ENCODE results near the gene BMP8A.
A peak's percentile ranks its signal among the peaks of the same experiment; 100 is the strongest.
"Not testable (repeated sequence)": the region's sequence is repeated elsewhere in the genome, so short reads cannot be mapped to it uniquely, and the experiment has no call there.

BMP8A gene

GRCh38 chr1:39491146-39491921 lies at the start of gene BMP8A:
Gene BMP8A (plus strand): TSS chr1:39491636. CDS start chr1:39491992, 356 bp downstream.
- no peak for DNase-seq (ENCODE audit: low spot score)

GRCh38 chr1:39441797-39442196 lies 49.6 kb upstream of the BMP8A start:
- DNase-seq (ENCODE audit: low spot score) = no peak

- DNase-seq (ENCODE audit: low spot score) = no peak
Measured at GRCh38 chr1:39445573-39445972, 45.9 kb upstream of the BMP8A start.

- DNase-seq (ENCODE audit: low spot score) = no peak
Measured at GRCh38 chr1:39446986-39447567, 44.4 kb upstream of the BMP8A start.

GRCh38 chr1:39450041-39450440 lies 41.4 kb upstream of the BMP8A start:
- not testable (repeated sequence) for DNase-seq (ENCODE audit: low spot score)

- no peak for DNase-seq (ENCODE audit: low spot score)
Measured at GRCh38 chr1:39450956-39451606, 40.4 kb upstream of the BMP8A start.

GRCh38 chr1:39452081-39452480 lies 39.4 kb upstream of the BMP8A start:
- DNase-seq (ENCODE audit: low spot score) = peak; percentile 79

GRCh38 chr1:39452540-39452939 lies 38.9 kb upstream of the BMP8A start:
- DNase-seq (ENCODE audit: low spot score) = peak; percentile 24

GRCh38 chr1:39453603-39454002 lies 37.8 kb upstream of the BMP8A start:
- no peak for DNase-seq (ENCODE audit: low spot score)

GRCh38 chr1:39458991-39459390 lies 32.4 kb upstream of the BMP8A start:
- DNase-seq (ENCODE audit: low spot score) = no peak

GRCh38 chr1:39462074-39462473 lies 29.4 kb upstream of the BMP8A start:
- no peak for DNase-seq (ENCODE audit: low spot score)

GRCh38 chr1:39466413-39467107 lies 24.9 kb upstream of the BMP8A start:
- no peak for DNase-seq (ENCODE audit: low spot score)

- not testable (repeated sequence) for DNase-seq (ENCODE audit: low spot score)
Measured at GRCh38 chr1:39467108-39467720, 24.2 kb upstream of the BMP8A start.

GRCh38 chr1:39469150-39469549 lies 22.3 kb upstream of the BMP8A start:
- DNase-seq (ENCODE audit: low spot score) = no peak

GRCh38 chr1:39470040-39470439 lies 21.4 kb upstream of the BMP8A start:
- no peak for DNase-seq (ENCODE audit: low spot score)

GRCh38 chr1:39472826-39473225 lies 18.6 kb upstream of the BMP8A start:
- no peak for DNase-seq (ENCODE audit: low spot score)

GRCh38 chr1:39473324-39473723 lies 18.1 kb upstream of the BMP8A start:
- DNase-seq (ENCODE audit: low spot score) = no peak

GRCh38 chr1:39474810-39475209 lies 16.6 kb upstream of the BMP8A start:
- no peak for DNase-seq (ENCODE audit: low spot score)

GRCh38 chr1:39475551-39475950 lies 15.9 kb upstream of the BMP8A start:
- not testable (repeated sequence) for DNase-seq (ENCODE audit: low spot score)

GRCh38 chr1:39478126-39478915 lies 13.1 kb upstream of the BMP8A start:
- DNase-seq (ENCODE audit: low spot score) = no peak

GRCh38 chr1:39481289-39481688 lies 10.1 kb upstream of the BMP8A start:
- DNase-seq (ENCODE audit: low spot score) = no peak
